ENCODE data around the gene ZSWIM2. TPM values are rescaled to one million over a fixed set of nuclear protein-coding genes. Genes with fewer than 3 reads are reported as not detected.
"Not testable (repeated sequence)": the region's sequence is repeated elsewhere in the genome, so short reads cannot be mapped to it uniquely, and the experiment has no call there.

The ZSWIM2 gene
- total RNA-seq, 1 experiment from 2014 or later: not detected

DNA sequence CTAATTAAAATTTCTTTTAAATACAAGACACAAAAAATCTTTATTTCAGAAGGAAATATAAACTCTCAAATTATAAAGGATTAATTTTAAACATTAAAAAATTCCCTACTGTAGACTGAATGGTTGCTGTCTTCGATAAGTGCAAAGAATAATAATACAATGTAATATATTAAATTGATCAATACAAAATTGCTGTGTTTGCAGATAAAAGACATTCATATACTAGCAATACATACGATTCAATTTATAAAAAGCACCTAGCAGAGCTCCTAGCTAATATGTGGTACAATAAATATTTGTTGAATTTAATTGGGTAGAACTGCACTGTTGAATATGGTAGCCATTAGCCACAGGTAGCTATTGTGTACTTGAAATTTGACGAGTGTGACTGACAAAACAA, 6.6 kb downstream of the ZSWIM2 start:
- DNase-seq (ENCODE audit: low spot score): no peak

- DNase-seq (ENCODE audit: low spot score): no peak
Observed at GRCh38 chr2:186841940-186842339, 7.0 kb downstream of the ZSWIM2 start.

- no peak for DNase-seq (ENCODE audit: low spot score)
Observed at GRCh38 chr2:186835628-186836027, 13.3 kb downstream of the ZSWIM2 start.

GRCh38 chr2:186827862-186828492, 21.0 kb downstream of the ZSWIM2 start:
- no peak for DNase-seq (ENCODE audit: low spot score)

DNA sequence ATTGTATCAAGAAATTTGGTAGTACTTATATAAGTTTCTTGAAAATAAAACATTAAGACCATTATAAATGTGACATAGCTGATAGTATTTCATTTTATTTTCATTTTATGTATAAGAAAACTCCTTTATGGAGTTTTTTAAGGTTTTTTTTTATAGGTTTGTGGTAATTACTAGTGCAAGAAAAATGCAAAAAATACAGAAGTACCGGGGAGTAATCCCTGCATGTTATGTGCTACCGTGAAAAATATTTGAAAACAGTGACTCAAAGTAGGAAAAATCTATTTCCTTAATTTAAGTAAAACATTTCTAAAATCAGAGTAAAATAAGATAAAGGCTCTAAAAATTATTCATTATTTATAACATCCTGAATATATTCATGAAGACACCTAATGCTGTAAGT, 21.6 kb downstream of the ZSWIM2 start:
- DNase-seq (ENCODE audit: low spot score): no peak

- DNase-seq (ENCODE audit: low spot score): no peak
Observed at GRCh38 chr2:186822323-186822722, 26.6 kb downstream of the ZSWIM2 start.

GRCh38 chr2:186820303-186820702, 28.7 kb downstream of the ZSWIM2 start:
- no peak for DNase-seq (ENCODE audit: low spot score)

DNA sequence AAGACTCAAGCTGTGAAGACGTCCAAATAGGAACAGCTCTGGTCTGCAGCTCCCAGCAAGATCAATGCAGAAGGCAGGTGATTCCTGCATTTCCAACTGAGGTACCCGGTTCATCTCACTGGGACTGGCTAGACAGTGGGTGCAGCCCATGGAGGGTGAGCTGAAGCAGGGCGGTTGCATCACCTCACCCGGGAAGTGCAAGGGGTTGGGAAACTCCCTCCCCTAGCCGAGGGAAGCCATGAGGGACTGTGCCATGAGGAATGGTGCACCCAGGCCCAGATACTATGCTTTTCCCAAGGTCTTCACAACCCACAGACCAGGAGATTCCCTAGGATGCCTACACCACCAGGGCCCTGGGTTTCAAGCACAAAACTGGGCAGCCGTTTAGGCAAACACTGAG, 37.2 kb downstream of the ZSWIM2 start:
- not testable (repeated sequence) for DNase-seq (ENCODE audit: low spot score)

DNA sequence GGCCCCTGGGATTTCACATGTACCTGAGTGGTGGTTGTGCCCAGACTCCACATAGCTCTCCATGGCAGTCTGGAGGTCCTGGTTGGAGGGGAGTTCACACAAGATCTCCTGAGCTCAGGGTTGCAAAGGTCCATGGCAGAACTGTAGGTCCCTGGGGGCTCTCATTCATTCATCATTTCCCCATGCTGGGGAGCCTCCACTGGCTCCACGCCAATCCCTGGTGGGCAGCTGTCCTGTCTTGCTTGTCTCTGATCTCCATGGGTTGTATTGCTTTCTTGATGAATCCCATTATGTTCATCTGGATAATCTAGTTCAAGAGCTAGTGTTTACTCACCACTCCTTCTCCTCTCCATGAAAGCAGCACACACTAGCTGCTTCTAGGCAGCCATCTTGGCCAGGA, 42.4 kb downstream of the ZSWIM2 start:
- no peak for DNase-seq (ENCODE audit: low spot score)

DNA sequence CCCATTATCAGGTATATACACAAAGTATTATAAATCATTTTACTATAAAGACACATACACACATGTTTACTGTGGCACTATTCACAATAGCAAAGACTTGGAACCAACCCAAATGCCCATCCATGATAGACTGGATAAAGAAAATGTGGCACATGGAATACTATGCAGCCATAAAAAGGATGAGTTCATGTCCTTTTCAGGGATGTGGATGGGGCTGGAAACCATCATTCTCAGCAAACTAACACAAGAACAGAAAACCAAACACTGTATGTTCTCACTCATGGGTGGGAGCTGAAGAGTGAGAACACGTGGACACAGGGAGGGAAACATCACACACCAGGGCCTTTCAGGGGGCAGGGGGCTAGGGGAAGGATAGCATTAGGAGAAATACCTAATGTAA, 50.4 kb downstream of the ZSWIM2 start:
- DNase-seq (ENCODE audit: low spot score): not testable (repeated sequence)

DNA sequence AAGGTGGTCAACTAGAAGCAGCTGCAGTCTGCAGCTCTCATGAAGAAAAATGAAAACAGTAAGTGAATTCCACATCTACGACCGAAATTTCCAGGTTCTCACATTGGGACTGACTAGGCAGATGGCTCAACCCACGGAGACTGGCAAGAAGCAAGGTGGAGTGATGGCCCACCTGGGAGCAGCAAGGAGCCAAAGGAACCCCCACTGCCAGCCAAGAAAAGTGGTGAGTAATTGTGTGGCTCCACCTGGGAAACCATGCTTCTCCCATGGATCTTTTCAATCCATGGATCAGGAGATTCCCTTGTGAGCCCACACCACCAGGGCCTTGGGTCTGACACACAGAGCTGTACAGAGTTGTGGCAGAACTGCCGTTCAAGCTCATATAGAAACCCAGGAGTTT, 64.0 kb downstream of the ZSWIM2 start:
- no peak for DNase-seq (ENCODE audit: low spot score)

DNA sequence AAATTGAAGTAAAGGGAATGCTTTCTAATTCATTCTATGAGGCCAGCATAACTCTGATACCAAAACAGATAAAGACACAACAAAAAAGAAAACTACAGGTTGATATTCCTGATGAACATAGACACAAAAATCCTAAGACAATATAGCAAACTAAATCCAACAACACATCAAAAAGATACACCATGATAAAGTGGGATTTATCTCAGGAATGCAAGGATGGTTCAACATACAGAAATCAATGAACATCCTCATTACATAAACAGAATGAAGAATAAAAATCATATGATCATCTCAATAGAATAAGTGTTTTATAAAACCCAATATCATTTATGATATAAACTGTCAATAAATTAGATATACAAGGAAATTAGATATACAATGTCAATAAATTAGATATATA, 65.7 kb downstream of the ZSWIM2 start:
- no peak for DNase-seq (ENCODE audit: low spot score)

GRCh38 chr2:186780701-186781316, 68.2 kb downstream of the ZSWIM2 start:
- DNase-seq (ENCODE audit: low spot score): peak; percentile 30

Other genes with a start within 250 kb of the ZSWIM2 start
- gene FAM171B, start 155.1 kb downstream of the ZSWIM2 start, total RNA-seq (2014; rRNA removed; shearing (Covaris generic)): 0.08 TPM in 1 of 2 replicates, not detected in the other

Measured in HT-29 (cell line).